ENCODE results near the gene SLX4IP. TPM values are rescaled to one million over a fixed set of nuclear protein-coding genes. Genes with fewer than 3 reads are reported as not detected.

The SLX4IP gene
- total and polyA plus RNA-seq, 7 donors, result 0.20 to 1.9 (median 0.86) TPM

GRCh38 chr20:10490257-10490656 is 55.2 kb downstream of the SLX4IP start:
- DNase-seq, result no peak

DNA sequence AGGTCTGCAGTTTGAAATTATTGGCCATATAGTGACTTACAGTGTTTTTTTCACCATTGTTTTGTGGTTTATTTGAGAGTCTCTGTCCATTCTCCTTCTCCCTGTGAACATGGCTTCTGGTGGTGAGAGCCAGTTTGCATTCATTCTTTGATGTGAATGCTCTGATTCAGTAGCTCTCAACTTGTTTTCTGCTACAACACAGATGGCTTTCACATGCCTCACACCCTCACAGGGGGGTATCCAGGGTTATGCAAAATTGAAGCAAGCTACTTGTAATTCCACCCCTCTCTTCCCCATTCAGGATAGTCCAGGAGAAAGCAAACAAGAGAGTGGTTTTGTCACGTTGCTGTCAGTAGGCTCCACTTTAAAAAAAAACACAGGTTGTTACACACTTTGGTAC is 55.6 kb downstream of the SLX4IP start:
- intact Hi-C loops (cut with DNase I), result no loop called here
- no peak for TF ChIP-seq CTCF (IDR thresholded peaks at IDR 0.05)
- WGBS, 3 donors, result 44 to 47% (median 46%) methylated on average over 1 of the region's 1 CpG

More at GRCh38 chr20:10490257-10490656, 55.2 kb downstream of the SLX4IP start:
- no peaks in the 10 kb centered on the region for H3K9me3 ChIP-seq
- no peaks in the 10 kb centered on the region for H3K36me3 ChIP-seq (ENCODE audit: insufficient read depth in 1 of 2, low read depth in 1 of 2)
- H3K4me3 ChIP-seq, result no peak overlapping the region
- no peak overlapping the region for H3K27ac ChIP-seq
- 94 to 97% (median 96%) methylated on average over 2 of the region's 2 CpGs for WGBS, 3 donors
- no peak for TF ChIP-seq CTCF (IDR thresholded peaks at IDR 0.05)
- no peaks in the 10 kb centered on the region for H3K27me3 ChIP-seq (ENCODE audit: insufficient read depth in 3 of 3, low read length in 2 of 3)
- no peaks in the 10 kb centered on the region for H3K4me1 ChIP-seq
- no peak for ATAC-seq
- intact Hi-C loops (cut with DNase I), result no loop called here

GRCh38 chr20:10492065-10492464 is 57.0 kb downstream of the SLX4IP start:
- no peaks in the 10 kb centered on the region for H3K36me3 ChIP-seq (ENCODE audit: insufficient read depth in 1 of 2, low read depth in 1 of 2)
- 80 to 89% (median 85%) methylated on average over 2 of the region's 2 CpGs for WGBS, 3 donors
- no peak overlapping the region for H3K27ac ChIP-seq
- no peaks in the 10 kb centered on the region for H3K27me3 ChIP-seq (ENCODE audit: insufficient read depth in 3 of 3, low read length in 2 of 3)
- no peaks in the 10 kb centered on the region for H3K4me1 ChIP-seq
- no peaks in the 10 kb centered on the region for H3K9me3 ChIP-seq
- no peak for TF ChIP-seq CTCF (IDR thresholded peaks at IDR 0.05)
- no peak overlapping the region for H3K4me3 ChIP-seq
- DNase-seq, result no peak
- intact Hi-C loops (cut with DNase I), result no loop called here
- no peak for ATAC-seq

More for the DNA sequence above, 55.6 kb downstream of the SLX4IP start:
- no peak overlapping the region for H3K4me3 ChIP-seq
- no peak for ATAC-seq
- no peaks in the 10 kb centered on the region for H3K4me1 ChIP-seq
- H3K27ac ChIP-seq, result no peak overlapping the region
- H3K27me3 ChIP-seq (ENCODE audit: insufficient read depth in 3 of 3, low read length in 2 of 3), result no peaks in the 10 kb centered on the region
- DNase-seq, result no peak
- H3K9me3 ChIP-seq, result no peaks in the 10 kb centered on the region
- no peaks in the 10 kb centered on the region for H3K36me3 ChIP-seq (ENCODE audit: insufficient read depth in 1 of 2, low read depth in 1 of 2)

DNA sequence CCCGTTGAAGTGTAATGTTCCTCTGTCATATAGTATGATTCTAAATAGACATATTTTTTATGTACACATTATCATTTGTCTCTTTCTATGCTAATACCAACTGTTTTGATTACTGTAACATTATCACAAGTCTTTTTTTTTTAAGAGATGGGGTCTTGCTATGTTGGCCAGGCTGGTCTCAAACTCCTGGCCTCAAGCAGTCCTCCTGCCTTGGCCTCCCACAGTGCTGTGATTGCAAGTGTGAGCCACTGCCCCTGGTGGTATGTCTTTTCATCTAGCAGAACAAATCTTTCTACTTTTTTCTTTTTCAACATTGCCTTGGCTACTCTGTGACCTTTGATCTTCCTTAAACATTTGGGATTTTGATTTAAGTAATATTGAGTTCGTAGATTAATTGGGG is 57.7 kb downstream of the SLX4IP start:
- no peaks in the 10 kb centered on the region for H3K36me3 ChIP-seq (ENCODE audit: insufficient read depth in 1 of 2, low read depth in 1 of 2)
- no peak for DNase-seq
- H3K4me3 ChIP-seq, result no peak overlapping the region
- no peaks in the 10 kb centered on the region for H3K9me3 ChIP-seq
- TF ChIP-seq CTCF (IDR thresholded peaks at IDR 0.05), result no peak
- H3K4me1 ChIP-seq, result no peaks in the 10 kb centered on the region
- intact Hi-C loops (cut with DNase I), result no loop called here
- ATAC-seq, result no peak
- WGBS, 3 donors, result 93 to 97% (median 96%) methylated on average over 2 of the region's 2 CpGs
- no peak overlapping the region for H3K27ac ChIP-seq
- H3K27me3 ChIP-seq (ENCODE audit: insufficient read depth in 3 of 3, low read length in 2 of 3), result no peaks in the 10 kb centered on the region

- no peaks in the 10 kb centered on the region for H3K27me3 ChIP-seq (ENCODE audit: insufficient read depth in 3 of 3, low read length in 2 of 3)
- TF ChIP-seq CTCF (IDR thresholded peaks at IDR 0.05), result no peak
- 61 to 85% (median 80%) methylated on average over 2 of the region's 2 CpGs for WGBS, 3 donors
- no peaks in the 10 kb centered on the region for H3K4me1 ChIP-seq
- intact Hi-C loops (cut with DNase I), result no loop called here
- no peak for ATAC-seq
- no peaks in the 10 kb centered on the region for H3K9me3 ChIP-seq
- H3K4me3 ChIP-seq, result no peak overlapping the region
- no peak for DNase-seq
- no peak overlapping the region for H3K27ac ChIP-seq
- no peaks in the 10 kb centered on the region for H3K36me3 ChIP-seq (ENCODE audit: insufficient read depth in 1 of 2, low read depth in 1 of 2)
Measured at GRCh38 chr20:10495173-10495572, 60.1 kb downstream of the SLX4IP start.
